WTC11 (cell line): ENCODE data around the gene SRPK1. TPM values are rescaled to one million over a fixed set of nuclear protein-coding genes. Genes with fewer than 3 reads are reported as not detected.

Source experiments
- ATAC-seq: fragments of 200-7000 bp; cut with Tn5 transposase; 2 replicates; pipeline ENCODE4 v1.10.0; 2021; ENCODE audit warnings: mild to moderate bottlenecking, moderate library complexity
- CTCF ChIA-PET: fragments of 300-600 bp; sonication (Branson Sonifier 250); formaldehyde crosslinking; loops from one replicate; lab custom pipeline; 2021; ENCODE audit warnings: antibody characterized with exemption; lab: Charles Lee
- POLR2A ChIA-PET: fragments of 350-600 bp; sonication (Branson Sonifier 250); formaldehyde crosslinking; loops from one replicate; lab custom pipeline; 2021; ENCODE audit warnings: antibody characterized with exemption; lab: Charles Lee
- DNase-seq: peaks from one replicate; pipeline ENCODE4 v3.0.0; 2021; ENCODE audit warnings: low spot score
- H3K27ac Mint-ChIP-seq: 2 replicates; pipeline ENCODE4 v1.8.0; 2021; ENCODE audit warnings: mixed read lengths
- H3K27me3 Mint-ChIP-seq: 2 replicates; pipeline ENCODE4 v1.8.0; 2021; ENCODE audit warnings: low read depth, mild to moderate bottlenecking, moderate library complexity, mixed read lengths
- H3K36me3 Mint-ChIP-seq: 2 replicates; pipeline ENCODE4 v1.8.0; 2021; ENCODE audit warnings: mixed read lengths
- H3K4me1 Mint-ChIP-seq: 2 replicates; pipeline ENCODE4 v1.8.0; 2022; ENCODE audit warnings: mixed read lengths
- H3K4me3 Mint-ChIP-seq: 2 replicates; pipeline ENCODE4 v1.8.0; 2021; ENCODE audit warnings: mild to moderate bottlenecking, moderate library complexity, mixed read lengths
- H3K9me3 Mint-ChIP-seq: 2 replicates; pipeline ENCODE4 v1.8.0; 2021; ENCODE audit warnings: mixed read lengths
- E2F4 ChIP-seq: sonication (generic); formaldehyde crosslinking; IDR thresholded peaks from 2 replicates; pipeline ENCODE4 v1.8.1; 2022; ENCODE audit warnings: low read depth, mild to moderate bottlenecking, moderate library complexity, missing genetic modification reagents, borderline replicate concordance
- E2F5 ChIP-seq: sonication (generic); formaldehyde crosslinking; IDR thresholded peaks from 2 replicates; pipeline ENCODE4 v1.8.1; 2022; ENCODE audit warnings: mild to moderate bottlenecking, moderate library complexity, missing genetic modification reagents
- ESRRA ChIP-seq: sonication (generic); formaldehyde crosslinking; IDR thresholded peaks from 2 replicates; pipeline ENCODE4 v1.8.1; 2022; ENCODE audit warnings: mild to moderate bottlenecking, missing genetic modification reagents, borderline replicate concordance
- FOXJ3 ChIP-seq: sonication (generic); formaldehyde crosslinking; IDR thresholded peaks from 2 replicates; pipeline ENCODE4 v1.9.0; 2021; ENCODE audit warnings: missing genetic modification reagents, mild to moderate bottlenecking, borderline replicate concordance
- GABPB1 ChIP-seq: sonication (generic); formaldehyde crosslinking; IDR thresholded peaks from 2 replicates; pipeline ENCODE4 v1.8.1; 2023; ENCODE audit warnings: mild to moderate bottlenecking, missing genetic modification reagents
- JAZF1 ChIP-seq: fragments of 250-450 bp; sonication (Bioruptor Pico); IDR thresholded peaks from 2 replicates; pipeline ENCODE4 v1.9.0; 2021; ENCODE audit warnings: moderate library complexity, mild to moderate bottlenecking, inconsistent platforms
- MXD4 ChIP-seq: fragments of 250-450 bp; sonication (Bioruptor Pico); IDR thresholded peaks from 2 replicates; pipeline ENCODE4 v1.8.0; 2021; ENCODE audit warnings: mild to moderate bottlenecking, moderate library complexity, borderline replicate concordance
- MYBL2 ChIP-seq: sonication (generic); formaldehyde crosslinking; IDR thresholded peaks from 2 replicates; pipeline ENCODE4 v1.8.1; 2023; ENCODE audit warnings: mild to moderate bottlenecking, moderate library complexity, missing genetic modification reagents
- NFE2L1 ChIP-seq: sonication (generic); formaldehyde crosslinking; IDR thresholded peaks from 2 replicates; pipeline ENCODE4 v1.8.1; 2023; ENCODE audit warnings: missing genetic modification reagents
- NFYB ChIP-seq: sonication (generic); formaldehyde crosslinking; conservative IDR thresholded peaks from 2 replicates; pipeline ENCODE4 v1.8.0; 2022; ENCODE audit warnings: low read depth, missing genetic modification reagents
- NR1H2 ChIP-seq: sonication (generic); formaldehyde crosslinking; IDR thresholded peaks from 2 replicates; pipeline ENCODE4 v1.9.0; 2021; ENCODE audit warnings: mild to moderate bottlenecking, moderate library complexity, missing genetic modification reagents
- NR3C1 ChIP-seq: sonication (generic); formaldehyde crosslinking; conservative IDR thresholded peaks from 2 replicates; pipeline ENCODE4 v1.8.1; 2023; ENCODE audit warnings: low read depth, mild to moderate bottlenecking, missing genetic modification reagents
- PRRX2 ChIP-seq: fragments of 250-450 bp; sonication (Bioruptor Pico); IDR thresholded peaks from 2 replicates; pipeline ENCODE4 v1.8.0; 2021; ENCODE audit warnings: mild to moderate bottlenecking
- TCF7 ChIP-seq: sonication (generic); formaldehyde crosslinking; IDR thresholded peaks from 2 replicates; pipeline ENCODE4 v1.8.0; 2022; ENCODE audit warnings: mild to moderate bottlenecking, low read depth, missing genetic modification reagents, moderate library complexity
- TEAD1 ChIP-seq: sonication (generic); formaldehyde crosslinking; IDR thresholded peaks from 2 replicates; pipeline ENCODE4 v1.8.0; 2022; ENCODE audit warnings: mild to moderate bottlenecking, missing genetic modification reagents
- ZNF121 ChIP-seq: sonication (generic); formaldehyde crosslinking; IDR thresholded peaks from 2 replicates; pipeline ENCODE4 v1.8.0; 2023; ENCODE audit warnings: missing genetic modification reagents
- ZNF138 ChIP-seq: sonication (generic); formaldehyde crosslinking; conservative IDR thresholded peaks from 2 replicates; pipeline ENCODE4 v1.8.1; 2022; ENCODE audit warnings: mild to moderate bottlenecking, moderate library complexity, missing genetic modification reagents
- ZNF317 ChIP-seq: sonication (generic); formaldehyde crosslinking; IDR thresholded peaks from 2 replicates; pipeline ENCODE4 v1.8.1; 2023; ENCODE audit warnings: low read depth, mild to moderate bottlenecking, moderate library complexity, missing genetic modification reagents, borderline replicate concordance
- ZNF396 ChIP-seq: fragments of 250-450 bp; sonication (Bioruptor Pico); IDR thresholded peaks from 2 replicates; pipeline ENCODE4 v1.8.0; 2021; ENCODE audit warnings: mild to moderate bottlenecking, moderate library complexity, borderline replicate concordance
- ZNF512 ChIP-seq: sonication (generic); formaldehyde crosslinking; IDR thresholded peaks from 2 replicates; pipeline ENCODE4 v1.8.1; 2022; ENCODE audit warnings: missing genetic modification reagents, borderline replicate concordance
- total RNA-seq: library from RNA; stranded (reverse); gene quantifications from 3 replicates; pipeline ENCODE4 v1.2.3, GENCODE V29; 2021
- TF ChIP-seq, protein P1 (sequence below): sonication (generic); formaldehyde crosslinking; IDR thresholded peaks from 2 replicates; pipeline ENCODE4 v1.8.1; 2023; ENCODE audit warnings: mild to moderate bottlenecking, missing genetic modification reagents, moderate library complexity
- TF ChIP-seq, protein P2 (sequence below): fragments of 250-450 bp; sonication (Bioruptor Pico); IDR thresholded peaks from 2 replicates; pipeline ENCODE4 v1.9.0; 2021; ENCODE audit warnings: mild to moderate bottlenecking
- TF ChIP-seq, protein P3 (sequence below): sonication (generic); formaldehyde crosslinking; IDR thresholded peaks from 2 replicates; pipeline ENCODE4 v1.8.0; 2022; ENCODE audit warnings: mild to moderate bottlenecking, missing genetic modification reagents
- TF ChIP-seq, protein P4 (sequence below): sonication (generic); formaldehyde crosslinking; IDR thresholded peaks from 2 replicates; pipeline ENCODE4 v1.8.1; 2023; ENCODE audit warnings: mild to moderate bottlenecking, missing genetic modification reagents

SRPK1 gene
- total RNA-seq, 1 experiment from 2014 or later: 100.0 TPM

GRCh38 chr6:35786810-35787209 lies 134.1 kb downstream of the SRPK1 start:
- Mint-ChIP-seq H3K27me3 (no peaks in the 10 kb centered on the region), H3K27ac (no peak overlapping the region), H3K9me3 (no peaks in the 10 kb centered on the region), H3K4me1 (peaks cover 18% of the 10 kb centered on the region), H3K4me3 (no peak overlapping the region), H3K36me3 (no peaks in the 10 kb centered on the region)
- ChIA-PET CTCF (interaction anchor here (0.6 to 2.1 kb wide), 2 partner anchors 169 to 264 kb away, joined by 3 to 5 read pairs; no protein-coding TSS in a partner anchor), POLR2A (no interaction called here)
- ATAC-seq: no peak
- DNase-seq: no peak
- TF ChIP-seq ZNF396 (CRISPR knock-in tag) (no peak), NFE2L1 (no peak), TEAD1 (no peak), FOXJ3 (CRISPR knock-in tag) (no peak), ZNF512 (CRISPR knock-in tag) (no peak), TCF7 (CRISPR knock-in tag) (no peak)
- TF ChIP-seq, protein P1, sequence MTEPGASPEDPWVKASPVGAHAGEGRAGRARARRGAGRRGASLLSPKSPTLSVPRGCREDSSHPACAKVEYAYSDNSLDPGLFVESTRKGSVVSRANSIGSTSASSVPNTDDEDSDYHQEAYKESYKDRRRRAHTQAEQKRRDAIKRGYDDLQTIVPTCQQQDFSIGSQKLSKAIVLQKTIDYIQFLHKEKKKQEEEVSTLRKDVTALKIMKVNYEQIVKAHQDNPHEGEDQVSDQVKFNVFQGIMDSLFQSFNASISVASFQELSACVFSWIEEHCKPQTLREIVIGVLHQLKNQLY (CRISPR knock-in tag): no peak
- TF ChIP-seq, protein P2, sequence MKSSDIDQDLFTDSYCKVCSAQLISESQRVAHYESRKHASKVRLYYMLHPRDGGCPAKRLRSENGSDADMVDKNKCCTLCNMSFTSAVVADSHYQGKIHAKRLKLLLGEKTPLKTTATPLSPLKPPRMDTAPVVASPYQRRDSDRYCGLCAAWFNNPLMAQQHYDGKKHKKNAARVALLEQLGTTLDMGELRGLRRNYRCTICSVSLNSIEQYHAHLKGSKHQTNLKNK (CRISPR knock-in tag): no peak

DNA sequence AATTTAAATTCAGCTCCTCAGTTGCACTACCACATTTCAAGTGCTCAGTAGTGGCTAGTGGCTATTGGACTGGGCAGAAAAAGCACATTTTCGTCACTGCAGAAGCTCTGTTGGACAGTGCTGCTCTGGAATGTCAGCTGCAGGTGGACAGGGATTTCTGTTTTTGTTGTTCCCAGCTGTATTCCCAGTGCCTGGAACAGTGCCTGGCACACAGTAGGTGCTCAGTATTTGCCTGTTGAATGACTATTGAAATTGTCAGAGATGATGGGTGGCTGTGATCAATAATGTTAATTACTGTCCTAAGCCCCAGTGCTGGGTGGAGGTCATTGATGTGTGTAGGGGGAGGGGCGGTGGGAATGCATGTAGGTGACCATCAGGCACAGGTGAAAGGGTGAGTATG lies 134.6 kb downstream of the SRPK1 start:
- ChIA-PET CTCF (interaction anchor here (2.1 kb wide), 1 partner anchor 264 kb away, joined by 5 read pairs; no protein-coding TSS in a partner anchor), POLR2A (no interaction called here)
- Mint-ChIP-seq H3K4me1 (peaks cover 18% of the 10 kb centered on the region), H3K27ac (no peak overlapping the region), H3K4me3 (no peak overlapping the region), H3K27me3 (no peaks in the 10 kb centered on the region), H3K9me3 (no peaks in the 10 kb centered on the region), H3K36me3 (no peaks in the 10 kb centered on the region)
- TF ChIP-seq ESRRA (no peak), NFYB (no peak), ZNF396 (CRISPR knock-in tag) (no peak), MXD4 (CRISPR knock-in tag) (no peak)
- TF ChIP-seq, protein P3, sequence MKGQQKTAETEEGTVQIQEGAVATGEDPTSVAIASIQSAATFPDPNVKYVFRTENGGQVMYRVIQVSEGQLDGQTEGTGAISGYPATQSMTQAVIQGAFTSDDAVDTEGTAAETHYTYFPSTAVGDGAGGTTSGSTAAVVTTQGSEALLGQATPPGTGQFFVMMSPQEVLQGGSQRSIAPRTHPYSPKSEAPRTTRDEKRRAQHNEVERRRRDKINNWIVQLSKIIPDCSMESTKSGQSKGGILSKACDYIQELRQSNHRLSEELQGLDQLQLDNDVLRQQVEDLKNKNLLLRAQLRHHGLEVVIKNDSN (CRISPR knock-in tag): no peak
- DNase-seq (no peak), ATAC-seq (no peak; the same call in 1 of the 2 replicates)

GRCh38 chr6:35784200-35784599 lies 136.7 kb downstream of the SRPK1 start:
- H3K9me3 Mint-ChIP-seq: no peaks in the 10 kb centered on the region
- no peak overlapping the region for H3K4me3 Mint-ChIP-seq
- no peak for DNase-seq
- CTCF ChIA-PET: interaction anchor here (0.6 to 1.0 kb wide), 2 partner anchors 9 to 353 kb away, joined by 3 to 4 read pairs; no protein-coding TSS in a partner anchor
- H3K36me3 Mint-ChIP-seq: no peaks in the 10 kb centered on the region
- no peak overlapping the region for H3K27ac Mint-ChIP-seq
- POLR2A ChIA-PET: no interaction called here
- no peak for ATAC-seq
- H3K4me1 Mint-ChIP-seq: peaks cover 18% of the 10 kb centered on the region
- no peaks in the 10 kb centered on the region for H3K27me3 Mint-ChIP-seq
- TF ChIP-seq TEAD1 (no peak), JAZF1 (no peak), ZNF138 (no peak), PRRX2 (CRISPR knock-in tag) (no peak), ZNF512 (CRISPR knock-in tag) (no peak), ESRRA (no peak), ZNF317 (CRISPR knock-in tag) (no peak), E2F5 (no peak), ZNF121 (CRISPR knock-in tag) (no peak), NR3C1 (CRISPR knock-in tag) (no peak), GABPB1 (no peak), E2F4 (CRISPR knock-in tag) (no peak), MYBL2 (no peak), NR1H2 (CRISPR knock-in tag) (no peak)
- TF ChIP-seq, protein P4, sequence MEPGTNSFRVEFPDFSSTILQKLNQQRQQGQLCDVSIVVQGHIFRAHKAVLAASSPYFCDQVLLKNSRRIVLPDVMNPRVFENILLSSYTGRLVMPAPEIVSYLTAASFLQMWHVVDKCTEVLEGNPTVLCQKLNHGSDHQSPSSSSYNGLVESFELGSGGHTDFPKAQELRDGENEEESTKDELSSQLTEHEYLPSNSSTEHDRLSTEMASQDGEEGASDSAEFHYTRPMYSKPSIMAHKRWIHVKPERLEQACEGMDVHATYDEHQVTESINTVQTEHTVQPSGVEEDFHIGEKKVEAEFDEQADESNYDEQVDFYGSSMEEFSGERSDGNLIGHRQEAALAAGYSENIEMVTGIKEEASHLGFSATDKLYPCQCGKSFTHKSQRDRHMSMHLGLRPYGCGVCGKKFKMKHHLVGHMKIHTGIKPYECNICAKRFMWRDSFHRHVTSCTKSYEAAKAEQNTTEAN: no peak
